Thoracic aorta (tissue), 2 donors: ENCODE results near the gene IGFBP4. TPM values are rescaled to one million over a fixed set of nuclear protein-coding genes. Genes with fewer than 3 reads are reported as not detected.

Experiments used
- ATAC-seq: fragments of 150-250 bp; one replicate; pipeline ENCODE4 v1.8.0; 2017; ENCODE audit warnings: low read depth; ENCODE audit not compliant: insufficient number of reproducible peaks, low FRiP score
- DNase-seq: peaks from one replicate; pipeline ENCODE4 v3.0.0-alpha.2; 2020; ENCODE audit warnings: low spot score
- H3K27ac ChIP-seq, 2 donors: fragments of 200-600 bp; sonication (generic); 1 replicate in 1 of 2; 2 replicates in 1 of 2; pipeline ENCODE4 v1.5.1; 2016; ENCODE audit warnings: mild to moderate bottlenecking in 2 of 2, moderate library complexity in 2 of 2
- H3K27me3 ChIP-seq: fragments of 200-600 bp; sonication (generic); replicated peaks from 2 replicates; pipeline ENCODE4 v1.6.0; 2016; ENCODE audit warnings: mild to moderate bottlenecking; ENCODE audit not compliant: insufficient read depth
- H3K36me3 ChIP-seq: fragments of 200-600 bp; sonication (generic); one replicate; pipeline ENCODE4 v1.5.1; 2016
- H3K4me1 ChIP-seq, 2 donors: fragments of 200-600 bp; sonication (generic); 1 replicate in 1 of 2; 2 replicates in 1 of 2; pipeline versions ENCODE4 v1.5.1 to v1.6.0; 2016; ENCODE audit warnings: low read depth in 2 of 2, mild to moderate bottlenecking in 1 of 2; ENCODE audit not compliant: control insufficient read depth in 1 of 2
- H3K4me3 ChIP-seq: fragments of 200-600 bp; sonication (generic); 2 replicates; pipeline ENCODE4 v1.5.1; 2016; ENCODE audit warnings: mild to moderate bottlenecking
- H3K9me3 ChIP-seq: fragments of 200-600 bp; sonication (generic); 2 replicates; pipeline ENCODE4 v1.5.1; 2016
- CTCF ChIP-seq: fragments of 200-600 bp; sonication (generic); IDR thresholded peaks from one replicate; pipeline ENCODE4 v1.5.1; 2019; ENCODE audit warnings: antibody characterized with exemption
- total RNA-seq, 2 donors: library from RNA; depleted of rRNA; stranded (reverse); fragments of >200 nt; gene quantifications; one replicate each; pipeline versions ENCODE4 v1.1.0 to v1.2.3, GENCODE V29; 2016

The IGFBP4 gene
- total RNA-seq, 2 donors from 2014 or later = 177 to 310 TPM

- DNase-seq (no peak), ATAC-seq (no peak)
- Histone ChIP-seq H3K4me3 (no peak overlapping the region), H3K4me1 (peaks cover 0 to 18% of the 10 kb centered on the region in 2 donors), H3K27ac (no peak overlapping the region), H3K27me3 (no peaks in the 10 kb centered on the region), H3K36me3 (no peaks in the 10 kb centered on the region), H3K9me3 (no peaks in the 10 kb centered on the region)
- TF ChIP-seq CTCF = no peak
These were observed 10.3 kb upstream of the IGFBP4 start for GRCh38 chr17:40432864-40433528.

GRCh38 chr17:40433551-40434415 lies 9.5 kb upstream of the IGFBP4 start:
- no peak for ATAC-seq
- H3K4me1 ChIP-seq = peaks cover 0 to 18% of the 10 kb centered on the region in 2 donors
- TF ChIP-seq CTCF = peak; percentile 38
- no peaks in the 10 kb centered on the region for H3K9me3 ChIP-seq
- no peak overlapping the region for H3K4me3 ChIP-seq
- no peak for DNase-seq
- no peaks in the 10 kb centered on the region for H3K27me3 ChIP-seq
- no peak overlapping the region for H3K27ac ChIP-seq
- H3K36me3 ChIP-seq = no peaks in the 10 kb centered on the region

GRCh38 chr17:40436636-40437035 lies 6.6 kb upstream of the IGFBP4 start:
- no peaks in the 10 kb centered on the region for H3K36me3 ChIP-seq
- H3K4me3 ChIP-seq = no peak overlapping the region
- H3K27me3 ChIP-seq = no peaks in the 10 kb centered on the region
- no peak overlapping the region for H3K27ac ChIP-seq
- no peak for ATAC-seq
- DNase-seq = no peak
- H3K4me1 ChIP-seq = peaks cover 0 to 18% of the 10 kb centered on the region in 2 donors
- TF ChIP-seq CTCF = no peak
- no peaks in the 10 kb centered on the region for H3K9me3 ChIP-seq

GRCh38 chr17:40437095-40437732 lies 6.0 kb upstream of the IGFBP4 start:
- TF ChIP-seq CTCF = no peak
- H3K27ac ChIP-seq = no peak overlapping the region
- DNase-seq = no peak
- H3K36me3 ChIP-seq = no peaks in the 10 kb centered on the region
- H3K9me3 ChIP-seq = no peaks in the 10 kb centered on the region
- H3K27me3 ChIP-seq = no peaks in the 10 kb centered on the region
- no peak overlapping the region for H3K4me3 ChIP-seq
- no peak for ATAC-seq
- peaks cover 0 to 20% of the 10 kb centered on the region in 2 donors for H3K4me1 ChIP-seq

GRCh38 chr17:40440166-40440565 lies 3.1 kb upstream of the IGFBP4 start:
- H3K9me3 ChIP-seq = no peaks in the 10 kb centered on the region
- no peak overlapping the region for H3K27ac ChIP-seq
- ATAC-seq (no peak), DNase-seq (no peak)
- no peaks in the 10 kb centered on the region for H3K27me3 ChIP-seq
- no peak overlapping the region for H3K4me3 ChIP-seq
- peaks cover 9 to 34% of the 10 kb centered on the region in 2 donors for H3K4me1 ChIP-seq
- H3K36me3 ChIP-seq = no peaks in the 10 kb centered on the region
- TF ChIP-seq CTCF = no peak
